Stimulated activated CD4-positive, alpha-beta T cell treated with anti-CD3 and anti-CD28 coated beads, Interleukin-12 subunit alpha, Interleukin-12 subunit beta, amount 100 ng/mL, for 48 hours (primary cell): ENCODE results near the gene NUDT19.
"Not testable (repeated sequence)": the region's sequence is repeated elsewhere in the genome, so short reads cannot be mapped to it uniquely, and the experiment has no call there.

Experiments
- DNase-seq, 3 donors: peaks; one replicate each; pipeline ENCODE4 v3.0.0-alpha.2; 2020; ENCODE audit warnings: low read depth in 2 of 3, low spot score in 1 of 3

The NUDT19 gene

GRCh38 chr19:32708457-32708856 is 16.8 kb downstream of the NUDT19 start:
- DNase-seq = no peak

- DNase-seq = no peak
Measured at GRCh38 chr19:32709032-32709431, 17.4 kb downstream of the NUDT19 start.

GRCh38 chr19:32711747-32712146 is 20.1 kb downstream of the NUDT19 start:
- DNase-seq = no peak

GRCh38 chr19:32716203-32716602 is 24.6 kb downstream of the NUDT19 start:
- DNase-seq = not testable (repeated sequence)

- no peak for DNase-seq
Measured at GRCh38 chr19:32717496-32717895, 25.9 kb downstream of the NUDT19 start.

GRCh38 chr19:32718286-32718685 is 26.7 kb downstream of the NUDT19 start:
- no peak for DNase-seq

- no peak for DNase-seq
Measured at GRCh38 chr19:32719611-32720059, 28.0 kb downstream of the NUDT19 start, which contains the start of gene TDRD12. Gene TDRD12 (plus strand): TSS chr19:32719767. CDS start chr19:32720073, 306 bp downstream.

- DNase-seq = no peak
Measured at GRCh38 chr19:32720216-32720935, 28.8 kb downstream of the NUDT19 start.

- no peak for DNase-seq
Measured at GRCh38 chr19:32720936-32721250, 29.3 kb downstream of the NUDT19 start.

GRCh38 chr19:32735936-32736335 is 44.3 kb downstream of the NUDT19 start:
- no peak for DNase-seq

GRCh38 chr19:32743021-32743420 is 51.4 kb downstream of the NUDT19 start:
- no peak for DNase-seq

- no peak for DNase-seq
Measured at GRCh38 chr19:32743447-32743846, 51.8 kb downstream of the NUDT19 start.

GRCh38 chr19:32744555-32745325 is 53.1 kb downstream of the NUDT19 start:
- DNase-seq = no peak

GRCh38 chr19:32745594-32746251 is 54.1 kb downstream of the NUDT19 start:
- DNase-seq = not testable (repeated sequence)

- DNase-seq = not testable (repeated sequence)
Measured at GRCh38 chr19:32746631-32747196, 55.1 kb downstream of the NUDT19 start.

- DNase-seq = no peak
Measured at GRCh38 chr19:32748497-32748896, 56.9 kb downstream of the NUDT19 start.

GRCh38 chr19:32748948-32749347 is 57.3 kb downstream of the NUDT19 start:
- no peak for DNase-seq

- DNase-seq = no peak
Measured at GRCh38 chr19:32749361-32749760, 57.7 kb downstream of the NUDT19 start.

GRCh38 chr19:32750441-32751055 is 58.9 kb downstream of the NUDT19 start:
- DNase-seq = no peak

GRCh38 chr19:32751066-32751465 is 59.4 kb downstream of the NUDT19 start:
- no peak for DNase-seq

GRCh38 chr19:32757189-32757588 is 65.6 kb downstream of the NUDT19 start:
- DNase-seq = no peak
